Uterus (tissue), 4 donors: ENCODE results near the gene PICK1. TPM values are rescaled to one million over a fixed set of nuclear protein-coding genes. Genes with fewer than 3 reads are reported as not detected.

Experiments
- DNase-seq, 2 donors: peaks; one replicate each; pipeline ENCODE4 v3.0.0-alpha.2; 2019 to 2020
- H3K27ac ChIP-seq, 2 donors: fragments of 200-600 bp; sonication (generic); 1 replicate in 1 of 2; 2 replicates in 1 of 2; pipeline ENCODE4 v1.5.1; 2016 to 2018
- H3K27me3 ChIP-seq, 2 donors: fragments of 200-600 bp; sonication (generic); one replicate each; pipeline ENCODE4 v1.5.1; 2018 to 2019; ENCODE audit warnings: control low read depth in 1 of 2
- H3K36me3 ChIP-seq, 2 donors: fragments of 200-600 bp; sonication (generic); one replicate each; pipeline ENCODE4 v1.5.1; 2019; ENCODE audit warnings: control low read depth in 1 of 2
- H3K4me1 ChIP-seq, 2 donors: fragments of 200-600 bp; sonication (generic); one replicate each; pipeline ENCODE4 v1.5.1; 2018 to 2019; ENCODE audit warnings: control low read depth in 1 of 2
- H3K4me3 ChIP-seq, 2 donors: fragments of 200-600 bp; sonication (generic); 1 replicate in 1 of 2; 2 replicates in 1 of 2; pipeline ENCODE4 v1.5.1; 2018 to 2019; ENCODE audit warnings: mild to moderate bottlenecking in 1 of 2
- H3K9me3 ChIP-seq, 2 donors: fragments of 200-600 bp; sonication (generic); one replicate each; pipeline ENCODE4 v1.5.1; 2019; ENCODE audit warnings: control low read depth in 1 of 2
- CTCF ChIP-seq, 4 experiments: fragments of 200-600 bp in 2 of 4; fragments of 450-650 bp in 2 of 4; sonication (generic) in 2 of 4; IDR thresholded peaks; one replicate each; pipeline ENCODE4 v1.5.1; 2016 to 2019; ENCODE audit warnings: antibody characterized with exemption in 4 of 4, mild to moderate bottlenecking in 2 of 4, moderate library complexity in 1 of 4
- POLR2A ChIP-seq, 2 donors: fragments of 450-650 bp; IDR thresholded peaks; one replicate each; pipeline ENCODE4 v1.6.1; 2016; ENCODE audit warnings: antibody characterized with exemption in 2 of 2, mild to moderate bottlenecking in 1 of 2, moderate library complexity in 1 of 2
- intact Hi-C: fragments of 100-400 bp; cut with DNase I; formaldehyde crosslinking; loops from one replicate; pipeline ENCODE4 v1.15.1; 2023; ENCODE audit warnings: low total_unique reads
- total RNA-seq, 4 donors: library from RNA; depleted of rRNA in 3 of 4; stranded (reverse); fragments of >200 nt in 3 of 4; gene quantifications; one replicate each; pipeline versions ENCODE4 v1.1.0 to v1.2.4, GENCODE V29; 2014 to 2023
- donor health status: DM: yes; HTN: yes; CAD: no.

Gene PICK1
- total RNA-seq, 4 donors from 2014 or later: 2.9 to 38.7 (median 29.2) TPM

GRCh38 chr22:38028344-38029130 lies 28.7 kb upstream of the PICK1 start:
- DNase-seq: no peak
- Histone ChIP-seq H3K27ac (no peak overlapping the region), H3K36me3 (no peaks in the 10 kb centered on the region), H3K4me3 (no peak overlapping the region), H3K9me3 (no peaks in the 10 kb centered on the region), H3K4me1 (no peaks in the 10 kb centered on the region), H3K27me3 (no peaks in the 10 kb centered on the region)
- TF ChIP-seq CTCF (IDR thresholded peaks at IDR 0.05): no peak
- no peak for TF ChIP-seq POLR2A (IDR thresholded peaks at IDR 0.05)
- intact Hi-C loops: no loop called here

- peaks cover 0 to 6% of the 10 kb centered on the region in 2 donors for H3K4me1 ChIP-seq
- intact Hi-C loops: no loop called here
- H3K27ac ChIP-seq: no peak overlapping the region
- H3K36me3 ChIP-seq: no peaks in the 10 kb centered on the region
- no peak overlapping the region for H3K4me3 ChIP-seq
- TF ChIP-seq POLR2A (IDR thresholded peaks at IDR 0.05) (no peak), CTCF (IDR thresholded peaks at IDR 0.05) (no peak)
- no peaks in the 10 kb centered on the region for H3K9me3 ChIP-seq
- no peaks in the 10 kb centered on the region for H3K27me3 ChIP-seq
- no peak for DNase-seq
Observed at GRCh38 chr22:38029370-38029769, 27.8 kb upstream of the PICK1 start.

DNA sequence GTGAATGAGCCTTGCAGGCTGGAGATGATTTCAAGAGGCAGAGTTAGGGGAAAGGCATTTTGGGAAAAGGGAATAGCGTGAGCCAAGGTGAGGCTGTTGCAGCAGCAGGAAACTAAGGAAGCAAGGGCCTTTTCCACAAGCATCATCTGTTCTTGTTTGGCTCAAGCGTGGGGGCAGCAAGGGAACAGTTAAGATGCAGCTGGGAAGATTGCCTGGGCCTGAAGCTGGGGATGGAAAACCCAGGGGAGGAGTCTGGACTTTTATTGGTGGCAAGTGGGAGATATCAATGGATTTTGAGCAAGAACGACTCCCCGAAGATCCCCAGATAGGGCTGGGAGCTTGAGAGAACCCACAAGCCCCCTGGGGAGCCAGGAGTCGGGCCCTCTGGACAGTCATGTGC lies 27.3 kb upstream of the PICK1 start:
- TF ChIP-seq POLR2A (IDR thresholded peaks at IDR 0.05) (no peak), CTCF (IDR thresholded peaks at IDR 0.05) (no peak)
- peaks cover 0 to 6% of the 10 kb centered on the region in 2 donors for H3K4me1 ChIP-seq
- intact Hi-C loops: no loop called here
- no peaks in the 10 kb centered on the region for H3K36me3 ChIP-seq
- H3K4me3 ChIP-seq: no peak overlapping the region
- no peaks in the 10 kb centered on the region for H3K9me3 ChIP-seq
- no peak for DNase-seq
- no peak overlapping the region for H3K27ac ChIP-seq
- H3K27me3 ChIP-seq: no peaks in the 10 kb centered on the region

- DNase-seq: no peak
- H3K27ac ChIP-seq: no peak overlapping the region
- H3K4me1 ChIP-seq: peaks cover 0 to 6% of the 10 kb centered on the region in 2 donors
- H3K27me3 ChIP-seq: no peaks in the 10 kb centered on the region
- no peaks in the 10 kb centered on the region for H3K36me3 ChIP-seq
- intact Hi-C loops: no loop called here
- no peak overlapping the region for H3K4me3 ChIP-seq
- H3K9me3 ChIP-seq: no peaks in the 10 kb centered on the region
- TF ChIP-seq CTCF (IDR thresholded peaks at IDR 0.05): no peak
- no peak for TF ChIP-seq POLR2A (IDR thresholded peaks at IDR 0.05)
Observed at GRCh38 chr22:38030311-38031133, 26.7 kb upstream of the PICK1 start.

- H3K36me3 ChIP-seq: no peaks in the 10 kb centered on the region
- H3K27ac ChIP-seq: no peak overlapping the region
- no peak for DNase-seq
- intact Hi-C loops: no loop called here
- H3K9me3 ChIP-seq: no peaks in the 10 kb centered on the region
- H3K4me3 ChIP-seq: no peak overlapping the region
- H3K27me3 ChIP-seq: no peaks in the 10 kb centered on the region
- peaks cover 0 to 6% of the 10 kb centered on the region in 2 donors for H3K4me1 ChIP-seq
- no peak for TF ChIP-seq POLR2A (IDR thresholded peaks at IDR 0.05)
- no peak for TF ChIP-seq CTCF (IDR thresholded peaks at IDR 0.05)
Observed at GRCh38 chr22:38031491-38031890, 25.7 kb upstream of the PICK1 start.
